Endothelial cell of umbilical vein (primary cell): Measurements from ENCODE around the gene NCF4.

Experiments used
- CTCF ChIP-seq, 2 donors: IDR thresholded peaks; 1 replicate in 1 of 2; 2 replicates in 1 of 2; pipeline ENCODE4 v1.5.1; 2011; ENCODE audit warnings: low read length in 2 of 2, mild to moderate bottlenecking in 2 of 2, moderate library complexity in 2 of 2, control low read depth in 1 of 2, inconsistent platforms in 1 of 2, low read depth in 1 of 2; ENCODE audit not compliant: insufficient read depth in 1 of 2; ENCODE audit errors: extremely low read depth in 1 of 2
- EZH2 ChIP-seq: IDR thresholded peaks from 2 replicates; pipeline ENCODE4 v1.6.1; 2012; ENCODE audit warnings: borderline replicate concordance, low read depth, mild to moderate bottlenecking, moderate library complexity, low read length, inconsistent platforms; ENCODE audit not compliant: severe bottlenecking

GRCh38 chr22:36831717-36832116, 29.1 kb upstream of the NCF4 start:
- TF ChIP-seq CTCF (IDR thresholded peaks at IDR 0.05; ENCODE audit: extremely low read depth in 1 of 2, insufficient read depth in 1 of 2, low read depth in 1 of 2, low read length in 2 of 2), result no peak
- no peak for TF ChIP-seq EZH2
